WI38 (cell line): ENCODE data around the gene MRPL20.

Source experiments
- H3K4me3 ChIP-seq: 2 replicates; pipeline ENCODE4 v1.5.1; 2011; ENCODE audit warnings: low read depth, mild to moderate bottlenecking, control low read depth, low read length
- CTCF ChIP-seq: IDR thresholded peaks from 2 replicates; pipeline ENCODE4 v1.5.1; 2012; ENCODE audit warnings: low read depth, mild to moderate bottlenecking, control low read depth, low read length

The MRPL20 gene

DNA sequence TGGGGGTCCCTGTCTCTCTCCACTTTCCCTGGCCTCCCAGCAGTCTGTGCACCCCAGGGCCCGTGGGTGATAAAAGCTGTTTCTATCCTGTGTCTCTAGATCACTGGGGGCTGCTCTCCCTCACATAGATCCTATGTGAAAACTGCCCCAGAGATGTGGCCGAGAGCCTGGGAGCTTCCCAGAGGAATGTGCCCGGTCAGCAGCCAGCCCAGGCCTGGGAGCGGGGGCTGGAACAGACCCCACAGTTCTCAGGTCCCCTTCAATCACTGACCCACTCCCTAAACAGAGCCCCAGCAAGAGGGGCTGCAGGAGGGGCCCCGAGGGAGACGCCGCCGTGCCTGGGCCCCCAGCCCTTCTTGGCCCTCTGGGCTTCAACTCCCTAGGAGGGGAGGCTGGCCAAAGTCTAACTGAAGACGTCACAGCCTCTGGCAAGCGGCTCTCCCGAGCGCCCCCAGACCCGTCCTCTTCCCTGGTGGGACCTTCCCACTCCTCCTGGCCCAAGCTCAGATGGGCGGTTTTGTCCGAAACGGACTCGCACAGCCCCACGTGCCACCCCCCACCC lies 49.1 kb downstream of the MRPL20 start:
- TF ChIP-seq CTCF = no peak
- peak overlapping the region; percentile 96 for H3K4me3 ChIP-seq

- no peak for TF ChIP-seq CTCF
- peak overlapping the region; percentile 96 for H3K4me3 ChIP-seq
These were observed 50.2 kb downstream of the MRPL20 start for GRCh38 chr1:1356796-1357401.

- peak overlapping the region; percentile 96 for H3K4me3 ChIP-seq
- no peak for TF ChIP-seq CTCF
These were observed 50.8 kb downstream of the MRPL20 start for GRCh38 chr1:1356166-1356795.

GRCh38 chr1:1355416-1355815 lies 51.7 kb downstream of the MRPL20 start:
- TF ChIP-seq CTCF = no peak
- H3K4me3 ChIP-seq = peak overlapping the region; percentile 41

DNA sequence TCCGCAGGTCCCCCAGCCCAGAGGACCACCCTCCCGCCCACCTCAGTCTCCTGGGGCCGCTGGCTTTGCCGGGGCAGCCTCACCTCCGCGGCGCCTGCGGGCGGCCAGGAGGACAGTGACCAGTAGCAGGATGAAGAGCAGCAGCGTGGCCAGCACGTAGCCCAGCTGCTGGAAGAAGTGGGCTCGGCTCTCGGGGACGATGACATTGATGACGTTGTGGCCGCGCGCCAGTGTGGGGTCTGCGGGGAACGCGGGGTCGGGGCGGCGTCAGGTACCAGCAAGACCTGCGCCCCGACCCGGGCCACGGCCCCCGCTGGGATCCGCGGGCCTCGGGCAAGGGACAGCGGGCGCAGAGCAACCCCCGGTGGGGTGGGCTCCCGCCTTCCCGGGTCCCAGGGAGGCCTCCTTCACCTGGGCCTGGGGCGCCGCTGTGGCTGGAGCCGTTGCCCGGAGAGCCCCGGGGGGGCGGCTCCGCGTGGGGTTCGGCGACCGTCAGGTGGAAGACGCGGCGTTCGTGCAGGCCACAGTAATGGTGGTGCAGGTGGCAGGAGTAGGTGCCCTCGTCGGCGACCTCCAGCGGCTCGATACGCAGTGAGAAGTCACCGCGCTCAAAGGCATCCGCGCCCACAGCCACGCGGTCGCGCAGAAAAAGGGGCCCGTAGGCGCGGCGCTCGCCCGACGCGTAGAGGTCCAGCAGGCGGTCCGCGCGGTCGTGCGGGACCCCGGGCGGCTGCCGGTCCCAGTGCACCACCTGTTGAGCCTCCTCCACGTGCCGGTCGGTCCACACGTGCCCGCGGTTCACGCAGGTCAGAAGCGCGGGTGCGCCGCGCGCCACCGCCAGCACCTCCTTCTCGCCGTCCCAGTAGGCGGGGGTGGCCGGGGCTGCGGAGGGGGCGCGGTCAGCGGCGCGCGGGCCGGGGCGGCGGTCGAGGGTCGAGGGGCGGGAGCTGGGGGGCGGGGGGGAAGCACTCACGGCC lies 52.5 kb downstream of the MRPL20 start:
- TF ChIP-seq CTCF = no peak
- no peak overlapping the region for H3K4me3 ChIP-seq

DNA sequence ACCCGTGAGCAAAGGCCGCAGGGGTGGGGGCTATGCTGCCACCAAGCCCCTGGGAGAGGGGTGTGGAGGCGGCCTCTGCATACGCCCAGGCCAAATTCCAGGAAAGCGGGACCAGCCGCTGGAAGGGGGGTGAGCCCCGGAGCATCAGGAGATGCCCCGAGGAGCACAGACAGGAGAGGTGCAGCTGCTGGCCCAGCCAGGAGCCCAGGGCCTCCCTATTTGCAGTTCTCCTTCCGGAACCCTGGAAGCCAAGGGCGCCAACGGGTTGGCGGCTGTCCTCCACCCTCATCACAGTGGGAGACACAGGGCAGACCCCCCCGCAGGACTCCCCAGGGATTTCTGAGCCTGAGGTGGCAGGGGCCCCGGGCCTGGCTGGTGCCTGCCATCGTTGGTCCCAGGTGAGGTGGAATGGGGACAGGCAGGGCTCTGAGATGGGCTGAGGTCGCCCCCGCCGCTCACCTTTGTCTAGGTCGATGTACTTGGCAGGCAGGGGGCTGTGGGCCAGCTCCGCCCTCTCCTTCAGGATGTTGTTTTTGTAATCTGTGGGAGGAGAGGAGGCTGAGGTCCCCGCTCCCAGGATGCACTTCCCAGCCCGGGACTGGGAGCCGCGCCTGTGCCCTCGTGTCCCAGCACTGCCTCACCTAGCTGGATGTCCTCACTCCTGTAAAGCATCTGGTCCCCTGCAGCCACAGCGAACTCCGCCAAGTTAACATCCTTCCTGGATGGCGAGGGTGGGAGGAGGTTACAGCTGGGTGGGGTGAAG lies 53.5 kb downstream of the MRPL20 start:
- no peak overlapping the region for H3K4me3 ChIP-seq
- TF ChIP-seq CTCF = no peak
